ENCODE results near the gene KLF5.

KLF5 gene

DNA sequence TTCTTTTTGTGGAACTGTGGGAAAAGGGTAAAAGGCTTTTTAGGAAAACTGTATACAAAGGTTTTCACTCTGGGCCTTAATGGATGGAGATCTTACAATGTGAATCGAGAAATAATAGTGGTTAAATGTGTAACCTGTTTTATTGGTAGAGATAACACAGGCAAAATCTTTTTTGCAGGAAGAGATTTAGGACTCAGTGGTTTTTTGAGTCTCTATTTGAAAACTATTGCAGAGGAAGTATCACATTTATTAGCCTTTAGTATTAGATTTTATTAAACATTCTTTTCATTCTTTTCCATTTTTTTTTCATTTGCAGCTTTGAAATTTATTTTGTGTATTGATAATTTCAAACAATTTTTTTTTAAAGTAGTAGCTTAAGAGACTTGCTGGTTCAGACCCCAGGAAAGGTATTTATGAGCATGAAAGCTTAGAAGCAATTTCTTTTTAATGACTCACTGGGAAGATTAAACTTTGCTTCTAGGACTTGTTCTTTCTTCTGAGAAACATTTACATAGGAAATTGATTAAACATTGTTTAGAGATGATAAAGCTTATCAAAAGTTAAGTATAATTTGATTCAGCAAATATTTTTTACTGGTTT, 10.5 kb downstream of the KLF5 start:
- no peak overlapping the region for H3K27ac ChIP-seq
- no peak for TF ChIP-seq ZFX (IDR thresholded peaks at IDR 0.05; ENCODE audit: borderline replicate concordance)
- no peak for TF ChIP-seq CTCF (IDR thresholded peaks at IDR 0.05)

DNA sequence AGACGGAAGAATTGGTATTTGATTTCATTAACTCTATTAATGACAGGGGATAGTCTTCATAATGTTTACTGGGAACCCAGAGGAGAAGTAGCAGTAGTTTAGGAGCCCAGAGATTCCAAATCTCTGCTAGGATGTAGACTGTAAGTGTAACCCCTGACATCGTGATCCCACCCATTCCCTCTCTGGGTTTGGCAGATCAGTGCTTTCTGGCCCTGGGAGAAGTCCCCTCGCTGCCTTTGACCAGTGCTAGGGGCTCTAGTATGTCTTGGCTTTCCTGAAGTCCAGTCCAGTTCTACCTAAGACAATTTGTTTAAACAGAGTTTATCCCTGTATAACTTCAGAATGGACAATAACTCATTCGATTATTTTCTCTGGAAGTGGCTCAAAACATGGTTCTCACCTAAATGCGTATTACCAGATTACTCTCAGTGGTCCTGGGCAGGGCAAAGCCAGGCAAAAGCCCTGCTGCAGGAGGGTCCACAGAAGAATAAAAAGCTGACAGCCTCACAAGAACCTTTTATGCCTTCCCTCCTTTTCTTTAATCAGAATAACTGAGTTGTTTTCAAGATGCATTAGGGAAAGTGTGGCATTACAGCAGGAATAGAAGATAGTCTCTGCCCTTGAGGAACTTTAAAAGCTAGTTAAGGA, 11.8 kb downstream of the KLF5 start:
- H3K27ac ChIP-seq = no peak overlapping the region
- TF ChIP-seq ZFX (IDR thresholded peaks at IDR 0.05; ENCODE audit: borderline replicate concordance) (no peak), CTCF (IDR thresholded peaks at IDR 0.05) (no peak)

- no peak overlapping the region for H3K27ac ChIP-seq
- TF ChIP-seq ZFX (IDR thresholded peaks at IDR 0.05; ENCODE audit: borderline replicate concordance) = no peak
- no peak for TF ChIP-seq CTCF (IDR thresholded peaks at IDR 0.05)
Observed at GRCh38 chr13:73072239-73072900, 13.6 kb downstream of the KLF5 start.

- no peak overlapping the region for H3K27ac ChIP-seq
- TF ChIP-seq CTCF (IDR thresholded peaks at IDR 0.05) = no peak
- no peak for TF ChIP-seq ZFX (IDR thresholded peaks at IDR 0.05; ENCODE audit: borderline replicate concordance)
Observed at GRCh38 chr13:73073050-73073449, 14.2 kb downstream of the KLF5 start.

GRCh38 chr13:73074014-73074413, 15.2 kb downstream of the KLF5 start:
- TF ChIP-seq ZFX (IDR thresholded peaks at IDR 0.05; ENCODE audit: borderline replicate concordance) (no peak), CTCF (IDR thresholded peaks at IDR 0.05) (no peak)
- H3K27ac ChIP-seq = no peak overlapping the region

- TF ChIP-seq CTCF (IDR thresholded peaks at IDR 0.05) (no peak), ZFX (IDR thresholded peaks at IDR 0.05; ENCODE audit: borderline replicate concordance) (no peak)
- H3K27ac ChIP-seq = no peak overlapping the region
Observed at GRCh38 chr13:73074926-73075325, 16.1 kb downstream of the KLF5 start.

DNA sequence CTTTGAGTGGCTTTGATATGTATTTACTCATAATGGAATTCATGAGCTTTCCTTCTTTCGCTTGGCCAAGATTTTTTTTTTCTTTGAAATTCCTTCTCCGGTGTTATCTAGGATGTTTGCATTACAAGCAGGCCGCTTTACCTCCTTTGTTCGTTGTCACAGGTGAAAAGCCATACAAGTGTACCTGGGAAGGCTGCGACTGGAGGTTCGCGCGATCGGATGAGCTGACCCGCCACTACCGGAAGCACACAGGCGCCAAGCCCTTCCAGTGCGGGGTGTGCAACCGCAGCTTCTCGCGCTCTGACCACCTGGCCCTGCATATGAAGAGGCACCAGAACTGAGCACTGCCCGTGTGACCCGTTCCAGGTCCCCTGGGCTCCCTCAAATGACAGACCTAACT, 16.7 kb downstream of the KLF5 start:
- no peak overlapping the region for H3K27ac ChIP-seq
- TF ChIP-seq ZFX (IDR thresholded peaks at IDR 0.05; ENCODE audit: borderline replicate concordance) = no peak
- TF ChIP-seq CTCF (IDR thresholded peaks at IDR 0.05) = no peak

All from 22Rv1 (cell line).